GM12865 (cell line): ENCODE measurements around the gene FBP1.

Experiments
- DNase-seq: peaks from one replicate; pipeline ENCODE4 v3.0.0; 2010; ENCODE audit warnings: low read depth
- H3K4me3 ChIP-seq: 2 replicates; pipeline ENCODE4 v1.5.1; 2011; ENCODE audit warnings: mild to moderate bottlenecking, low read depth, low read length, control low read depth
- CTCF ChIP-seq: IDR thresholded peaks from 2 replicates; pipeline ENCODE4 v1.5.1; 2011; ENCODE audit warnings: low read length, control low read depth, low read depth, inconsistent platforms; ENCODE audit not compliant: insufficient read depth; ENCODE audit errors: missing control alignments

FBP1 gene

GRCh38 chr9:94610181-94610606 lies 29.1 kb downstream of the FBP1 start:
- DNase-seq, result no peak
- no peak for TF ChIP-seq CTCF
- H3K4me3 ChIP-seq, result no peak overlapping the region

GRCh38 chr9:94607423-94607691 lies 32.0 kb downstream of the FBP1 start:
- DNase-seq, result no peak
- no peak for TF ChIP-seq CTCF
- no peak overlapping the region for H3K4me3 ChIP-seq

- H3K4me3 ChIP-seq, result no peak overlapping the region
- TF ChIP-seq CTCF, result no peak
- DNase-seq, result peak; percentile 10
These were observed 32.5 kb downstream of the FBP1 start for GRCh38 chr9:94606646-94607422.

DNA sequence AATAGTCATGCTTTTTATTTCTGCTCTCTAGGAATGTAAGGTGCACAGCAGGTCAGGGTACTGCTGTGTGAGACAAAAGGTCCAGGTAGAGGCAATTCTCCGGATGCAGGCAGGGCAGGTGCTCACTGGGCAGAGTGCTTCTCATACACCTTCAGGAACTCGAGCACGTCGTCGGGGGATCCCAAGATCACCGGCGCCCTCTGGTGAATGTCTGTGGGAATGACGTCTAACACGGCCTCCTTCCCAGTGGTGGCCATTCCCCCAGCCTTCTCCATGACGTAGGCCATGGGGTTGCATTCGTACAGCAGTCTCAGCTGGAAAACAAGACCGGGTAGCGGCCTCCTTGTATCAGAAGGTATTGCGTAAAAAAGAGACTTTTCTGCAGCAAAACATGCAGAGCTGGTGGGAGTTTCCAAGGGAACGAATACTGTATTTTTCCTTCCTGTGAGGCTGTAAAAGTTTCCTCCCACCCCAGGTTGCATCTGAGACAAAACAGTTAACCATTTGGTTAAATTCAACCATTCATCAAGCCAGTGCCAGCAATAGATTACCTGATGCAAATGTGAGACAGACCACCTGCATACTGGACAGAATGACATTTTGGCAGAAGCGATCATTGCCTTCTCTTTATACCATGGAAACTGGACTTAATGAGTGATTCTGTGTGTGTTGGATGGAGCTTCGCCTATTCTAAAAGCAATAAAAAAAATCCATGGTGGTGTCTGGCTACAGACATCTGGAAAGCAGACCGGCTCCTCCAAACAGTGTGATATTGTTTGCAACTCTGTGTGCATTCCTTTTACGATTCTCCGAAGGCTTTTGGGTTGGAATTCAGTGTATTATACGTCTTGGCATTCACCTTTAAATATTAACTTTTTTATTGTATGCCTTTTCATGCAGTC lies 35.8 kb downstream of the FBP1 start:
- TF ChIP-seq CTCF, result peak; percentile 76
- peak; percentile 69 for DNase-seq
- H3K4me3 ChIP-seq, result no peak overlapping the region

DNA sequence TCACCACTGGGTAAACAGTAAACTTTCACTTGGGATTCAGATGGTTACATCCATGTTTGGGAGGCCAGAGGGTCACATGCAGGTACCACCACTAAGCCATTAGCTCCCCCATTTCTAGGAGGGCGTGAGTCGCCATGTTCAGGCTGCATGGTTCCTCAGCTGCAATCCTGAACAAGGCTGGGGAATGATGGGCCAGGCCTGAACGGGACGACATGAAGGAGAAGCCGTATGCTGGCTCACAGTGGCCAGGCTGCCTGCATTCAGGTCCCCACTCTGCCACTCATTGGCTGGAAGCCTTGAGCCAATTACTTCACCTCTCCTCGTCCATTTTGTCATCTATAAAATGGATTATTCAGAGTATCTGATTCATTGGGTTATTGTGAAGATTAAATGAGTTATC lies 36.7 kb downstream of the FBP1 start:
- no peak overlapping the region for H3K4me3 ChIP-seq
- TF ChIP-seq CTCF, result no peak

DNA sequence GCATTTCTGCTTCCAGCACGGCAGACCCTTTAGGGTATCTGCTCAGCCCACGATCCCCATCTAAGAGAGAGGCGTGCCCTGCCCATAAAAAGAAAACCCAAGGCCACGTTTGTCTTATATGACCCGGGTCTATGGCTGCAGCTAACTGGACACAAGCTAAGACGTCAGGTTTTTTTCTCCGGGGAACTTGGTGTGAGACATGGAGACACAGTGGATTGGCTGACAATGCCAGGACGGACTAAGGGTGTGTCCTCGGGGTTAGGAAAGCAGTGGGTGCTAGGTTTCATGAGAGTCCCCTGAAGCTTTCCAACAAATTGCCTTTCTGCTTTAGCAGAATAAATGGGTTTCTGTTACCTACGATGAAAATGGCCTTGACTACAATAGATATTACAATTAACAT lies 38.6 kb downstream of the FBP1 start:
- no peak for TF ChIP-seq CTCF

More for the DNA sequence above, 36.7 kb downstream of the FBP1 start:
- no peak for DNase-seq

More for the DNA sequence above, 38.6 kb downstream of the FBP1 start:
- no peak overlapping the region for H3K4me3 ChIP-seq
- no peak for DNase-seq
